K562 (cell line): ENCODE measurements around the gene FBXO8.

Experiments used
- CREB1 ChIP-seq, 2 experiments: sonication (generic) in 1 of 2; formaldehyde crosslinking in 1 of 2; IDR thresholded peaks; 2 replicates each; pipeline versions ENCODE4 v1.6.1 to v1.8.0; 2012 to 2022; ENCODE audit warnings: inconsistent platforms in 1 of 2, mild to moderate bottlenecking in 1 of 2, missing genetic modification reagents in 1 of 2, moderate library complexity in 1 of 2
- GABPA ChIP-seq: fragments of 200-800 bp; sonication (Bioruptor generic); conservative IDR thresholded peaks from 2 replicates; pipeline ENCODE4 v1.6.1; 2016; ENCODE audit warnings: low read depth, missing genetic modification characterization, missing compliant biosample characterization
- MAFK ChIP-seq: IDR thresholded peaks from 2 replicates; pipeline ENCODE4 v1.6.1; 2011; ENCODE audit warnings: low read length, improper control_type of control experiment
- NONO ChIP-seq, 2 experiments: fragments of 200-400 bp in 1 of 2; fragments of 450-650 bp in 1 of 2; formaldehyde crosslinking in 1 of 2; IDR thresholded peaks; 2 replicates each; pipeline ENCODE4 v1.6.1; 2017; ENCODE audit warnings: low read depth in 2 of 2, mild to moderate bottlenecking in 2 of 2, moderate library complexity in 2 of 2, low read length in 1 of 2
- RFX5 ChIP-seq: IDR thresholded peaks from 2 replicates; pipeline ENCODE4 v1.6.1; 2011; ENCODE audit warnings: low read depth, mild to moderate bottlenecking, improper control_type of control experiment, low read length
- SIN3B ChIP-seq: fragments of 450-650 bp; IDR thresholded peaks from 2 replicates; pipeline ENCODE4 v1.6.1; 2017; ENCODE audit warnings: low read depth, mild to moderate bottlenecking, moderate library complexity
- SMARCB1 ChIP-seq: IDR thresholded peaks from 2 replicates; pipeline ENCODE4 v1.6.1; 2011; ENCODE audit warnings: improper control_type of control experiment, low read depth; ENCODE audit not compliant: insufficient read length
- SOX6 ChIP-seq: fragments of 450-650 bp; IDR thresholded peaks from 2 replicates; pipeline ENCODE4 v1.6.1; 2014; ENCODE audit warnings: mild to moderate bottlenecking
- WHSC1 ChIP-seq: IDR thresholded peaks from one replicate; pipeline ENCODE4 v1.6.1; 2012; ENCODE audit warnings: low read length, control low read depth, inconsistent platforms
- TF ChIP-seq, protein P1 (sequence below), 2 experiments: IDR thresholded peaks in 1 of 2; conservative IDR thresholded peaks in 1 of 2; 2 replicates each; pipeline ENCODE4 v1.6.1; 2016; ENCODE audit warnings: low read depth in 2 of 2, mild to moderate bottlenecking in 1 of 2, missing compliant biosample characterization in 1 of 2, missing genetic modification characterization in 1 of 2, moderate library complexity in 1 of 2

DNA sequence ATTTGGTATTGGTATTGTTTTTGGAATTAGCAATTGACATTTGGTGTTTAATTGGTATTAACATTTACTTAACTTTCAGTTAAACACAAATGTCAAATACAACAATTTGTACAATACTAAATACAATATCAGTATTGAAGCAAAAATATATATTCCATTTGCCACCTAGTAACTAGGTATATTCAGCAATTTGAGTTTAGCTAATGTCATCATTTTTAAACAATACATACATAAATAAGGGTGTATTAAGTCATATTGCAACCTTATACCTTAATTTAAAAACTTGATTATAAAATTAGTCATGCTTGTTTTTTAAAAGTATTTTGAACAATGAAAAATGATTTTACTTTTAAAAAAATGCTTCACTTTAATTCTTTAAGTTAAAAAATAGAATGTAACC is 53.3 kb downstream of the FBXO8 start:
- TF ChIP-seq MAFK = no peak
- TF ChIP-seq NONO (IDR thresholded peaks at IDR 0.05; ENCODE audit: low read depth in 2 of 2, low read length in 1 of 2) = no peak
- TF ChIP-seq GABPA (tag) = no peak
- no peak for TF ChIP-seq SIN3B
- no peak for TF ChIP-seq SMARCB1
- TF ChIP-seq SOX6 = no peak
- TF ChIP-seq CREB1 (IDR thresholded peaks at IDR 0.05) = no peak
- no peak for TF ChIP-seq CREB1 (CRISPR knock-in tag; IDR thresholded peaks at IDR 0.05)
- TF ChIP-seq WHSC1 = no peak
- TF ChIP-seq, protein P1, sequence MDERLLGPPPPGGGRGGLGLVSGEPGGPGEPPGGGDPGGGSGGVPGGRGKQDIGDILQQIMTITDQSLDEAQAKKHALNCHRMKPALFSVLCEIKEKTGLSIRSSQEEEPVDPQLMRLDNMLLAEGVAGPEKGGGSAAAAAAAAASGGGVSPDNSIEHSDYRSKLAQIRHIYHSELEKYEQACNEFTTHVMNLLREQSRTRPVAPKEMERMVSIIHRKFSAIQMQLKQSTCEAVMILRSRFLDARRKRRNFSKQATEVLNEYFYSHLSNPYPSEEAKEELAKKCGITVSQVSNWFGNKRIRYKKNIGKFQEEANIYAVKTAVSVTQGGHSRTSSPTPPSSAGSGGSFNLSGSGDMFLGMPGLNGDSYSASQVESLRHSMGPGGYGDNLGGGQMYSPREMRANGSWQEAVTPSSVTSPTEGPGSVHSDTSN (CRISPR knock-in tag; IDR thresholded peaks at IDR 0.05; ENCODE audit: low read depth) = no peak
- TF ChIP-seq, protein P1 (tag; conservative IDR thresholded peaks at IDR 0.05; ENCODE audit: low read depth) = no peak
- no peak for TF ChIP-seq RFX5
